PC-3 (cell line): ENCODE results near the gene NCAPH2. TPM values are rescaled to one million over a fixed set of nuclear protein-coding genes. Genes with fewer than 3 reads are reported as not detected.

Experiments used
- ATAC-seq: fragments of 200-7000 bp; cut with Tn5 transposase; 2 replicates; pipeline ENCODE4 v1.9.1; 2020; ENCODE audit warnings: mild to moderate bottlenecking, moderate library complexity
- BruUV-seq: library from RNA; stranded (reverse); fragments of 400-500 nt; replicated peaks from 2 replicates; lab custom pipeline; 2021; lab: Mats Ljungman, UMichigan
- CTCF ChIA-PET: fragments of 300-600 bp; sonication (Branson Sonifier 250); formaldehyde crosslinking; loops from one replicate; lab custom pipeline; 2022; ENCODE audit warnings: antibody characterized with exemption; lab: Charles Lee
- POLR2A ChIA-PET: fragments of 300-600 bp; sonication (Branson Sonifier 250); formaldehyde crosslinking; loops from one replicate; lab custom pipeline; 2022; ENCODE audit warnings: antibody characterized with exemption; ENCODE audit not compliant: unreplicated experiment; lab: Charles Lee
- DNase-seq: peaks from one replicate; pipeline ENCODE4 v3.0.0-alpha.2; 2015
- H2AFZ ChIP-seq: fragments of 300-600 bp; sonication (generic); 2 replicates; pipeline ENCODE4 v1.6.0; 2016; ENCODE audit warnings: antibody characterized with exemption, low read length
- H3F3A ChIP-seq: fragments of 300-600 bp; sonication (generic); one replicate; pipeline ENCODE4 v1.6.0; 2017; ENCODE audit warnings: antibody characterized with exemption, low read length, control low read depth, mild to moderate bottlenecking; ENCODE audit not compliant: unreplicated experiment
- H3K27ac ChIP-seq: fragments of 300-600 bp; sonication (generic); 2 replicates; pipeline ENCODE4 v1.5.1; 2016; ENCODE audit warnings: mild to moderate bottlenecking, low read length
- H3K27me3 ChIP-seq: fragments of 300-600 bp; sonication (generic); 2 replicates; pipeline ENCODE4 v1.6.1; 2016; ENCODE audit warnings: low read length, mixed read lengths
- H3K36me3 ChIP-seq: fragments of 300-600 bp; sonication (generic); 2 replicates; pipeline ENCODE4 v1.6.1; 2016; ENCODE audit warnings: low read depth, mixed run types, low read length, mixed read lengths
- H3K4me1 ChIP-seq: fragments of 300-600 bp; sonication (generic); 2 replicates; pipeline ENCODE4 v1.5.1; 2016; ENCODE audit warnings: low read length; ENCODE audit not compliant: insufficient read depth
- H3K4me2 ChIP-seq: fragments of 300-600 bp; sonication (generic); 2 replicates; pipeline ENCODE4 v1.6.0; 2016; ENCODE audit warnings: low read length
- H3K4me3 ChIP-seq: fragments of 300-600 bp; sonication (generic); 2 replicates; pipeline ENCODE4 v1.5.1; 2016; ENCODE audit warnings: mild to moderate bottlenecking, low read length, mixed read lengths
- H3K79me2 ChIP-seq: fragments of 300-600 bp; sonication (generic); 2 replicates; pipeline ENCODE4 v1.6.1; 2017; ENCODE audit warnings: low read length, mixed read lengths
- H3K9ac ChIP-seq: fragments of 300-600 bp; sonication (generic); 2 replicates; pipeline ENCODE4 v1.6.0; 2016; ENCODE audit warnings: mild to moderate bottlenecking, low read length
- H3K9me2 ChIP-seq: fragments of 300-600 bp; sonication (generic); replicated peaks from 2 replicates; pipeline ENCODE4 v1.6.1; 2016; ENCODE audit warnings: mixed run types, low read length, mixed read lengths
- H3K9me3 ChIP-seq: fragments of 300-600 bp; sonication (generic); 2 replicates; pipeline ENCODE4 v1.6.1; 2016; ENCODE audit warnings: low read length, mixed read lengths
- H4K20me1 ChIP-seq: fragments of 300-600 bp; sonication (generic); 2 replicates; pipeline ENCODE4 v1.6.1; 2016; ENCODE audit warnings: low read length, mixed read lengths
- EZH2 ChIP-seq: fragments of 300-600 bp; sonication (generic); IDR thresholded peaks from one replicate; pipeline ENCODE4 v1.6.1; 2017; ENCODE audit warnings: antibody characterized with exemption, mild to moderate bottlenecking, low read length; ENCODE audit not compliant: unreplicated experiment
- EZH2phosphoT487 ChIP-seq: fragments of 300-600 bp; sonication (generic); IDR thresholded peaks from 2 replicates; pipeline ENCODE4 v1.6.1; 2018; ENCODE audit warnings: mild to moderate bottlenecking, antibody characterized with exemption, low read length, borderline replicate concordance
- intact Hi-C: fragments of 100-400 bp; cut with micrococcal nuclease; formaldehyde crosslinking; loops from 2 replicates; pipeline ENCODE4 v1.9.0; 2023
- total RNA-seq: library from RNA; depleted of rRNA; stranded (reverse); fragments of >200 nt; gene quantifications from 2 replicates; pipeline ENCODE4 v1.2.3, GENCODE V29; 2014
- TF ChIP-seq, protein P1 (sequence below): fragments of 300-600 bp; sonication (generic); conservative IDR thresholded peaks from 2 replicates; pipeline ENCODE4 v1.5.1; 2017; ENCODE audit warnings: antibody characterized with exemption, low read depth, mild to moderate bottlenecking, low read length

The NCAPH2 gene
- total RNA-seq, 1 experiment from 2014 or later, result 75.4 TPM

- no peak overlapping the region for H3K9ac ChIP-seq
- POLR2A ChIA-PET, result no interaction called here
Measured at GRCh38 chr22:50521710-50522109, 13.7 kb downstream of the NCAPH2 start.

DNA sequence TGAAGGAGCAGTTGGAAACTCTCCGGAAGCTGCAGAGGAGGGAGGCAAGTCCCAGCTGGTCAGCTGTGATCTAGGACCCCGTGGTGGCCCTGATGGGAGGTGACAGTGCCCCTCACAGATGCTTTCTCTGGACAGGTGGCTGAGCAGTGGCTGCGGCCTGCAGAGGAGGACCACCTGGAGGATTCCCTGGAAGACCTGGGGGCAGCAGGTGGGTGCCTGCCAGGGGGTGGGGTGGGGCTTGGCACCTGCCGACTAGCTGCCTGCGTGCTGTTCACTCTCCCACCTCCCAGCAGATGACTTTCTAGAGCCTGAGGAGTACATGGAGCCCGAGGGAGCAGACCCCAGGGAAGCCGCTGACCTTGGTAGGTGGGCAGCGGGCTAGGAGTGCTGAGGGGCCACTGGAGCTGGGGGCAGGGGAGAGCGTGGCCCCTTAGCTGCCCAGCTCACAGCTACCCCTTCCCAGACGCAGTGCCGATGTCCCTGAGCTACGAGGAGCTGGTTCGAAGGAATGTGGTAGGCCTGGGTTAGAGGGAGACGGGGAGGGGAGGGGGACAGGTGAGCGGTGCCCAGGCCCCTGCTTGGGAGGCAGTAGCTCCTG is 14.3 kb downstream of the NCAPH2 start:
- Histone ChIP-seq H3K27me3 (no peaks in the 10 kb centered on the region), H2AFZ (no peak overlapping the region), H3K4me1 (peaks cover 9% of the 10 kb centered on the region; the same call in 1 of the 2 replicates), H4K20me1 (no peaks in the 10 kb centered on the region; the same call in 1 of the 2 replicates), H3K4me2 (no peak overlapping the region), H3K36me3 (no peaks in the 10 kb centered on the region; the same call in 1 of the 2 replicates), H3F3A (no peaks in the 10 kb centered on the region), H3K79me2 (peaks cover 25% of the 10 kb centered on the region), H3K9me2 (no peaks in the 10 kb centered on the region), H3K9ac (no peak overlapping the region), H3K9me3 (no peaks in the 10 kb centered on the region), H3K27ac (no peak overlapping the region), H3K4me3 (no peak overlapping the region)
- ChIA-PET CTCF (no interaction called here), POLR2A (interaction anchor here (0.5 kb wide), 1 partner anchor 96 kb away, joined by 7 read pairs; no protein-coding TSS in a partner anchor)
- BruUV-seq, result no TSS peak
- no peak for ATAC-seq
- DNase-seq, result no peak
- intact Hi-C loops, result no loop called here
- TF ChIP-seq EZH2phosphoT487, result no peak
- TF ChIP-seq, protein P1, sequence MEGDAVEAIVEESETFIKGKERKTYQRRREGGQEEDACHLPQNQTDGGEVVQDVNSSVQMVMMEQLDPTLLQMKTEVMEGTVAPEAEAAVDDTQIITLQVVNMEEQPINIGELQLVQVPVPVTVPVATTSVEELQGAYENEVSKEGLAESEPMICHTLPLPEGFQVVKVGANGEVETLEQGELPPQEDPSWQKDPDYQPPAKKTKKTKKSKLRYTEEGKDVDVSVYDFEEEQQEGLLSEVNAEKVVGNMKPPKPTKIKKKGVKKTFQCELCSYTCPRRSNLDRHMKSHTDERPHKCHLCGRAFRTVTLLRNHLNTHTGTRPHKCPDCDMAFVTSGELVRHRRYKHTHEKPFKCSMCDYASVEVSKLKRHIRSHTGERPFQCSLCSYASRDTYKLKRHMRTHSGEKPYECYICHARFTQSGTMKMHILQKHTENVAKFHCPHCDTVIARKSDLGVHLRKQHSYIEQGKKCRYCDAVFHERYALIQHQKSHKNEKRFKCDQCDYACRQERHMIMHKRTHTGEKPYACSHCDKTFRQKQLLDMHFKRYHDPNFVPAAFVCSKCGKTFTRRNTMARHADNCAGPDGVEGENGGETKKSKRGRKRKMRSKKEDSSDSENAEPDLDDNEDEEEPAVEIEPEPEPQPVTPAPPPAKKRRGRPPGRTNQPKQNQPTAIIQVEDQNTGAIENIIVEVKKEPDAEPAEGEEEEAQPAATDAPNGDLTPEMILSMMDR, result no peak
- TF ChIP-seq EZH2, result no peak

More at GRCh38 chr22:50521710-50522109, 13.7 kb downstream of the NCAPH2 start:
- H3K27ac ChIP-seq, result no peak overlapping the region
- H3K9me2 ChIP-seq, result no peaks in the 10 kb centered on the region
- CTCF ChIA-PET, result no interaction called here
- no peaks in the 10 kb centered on the region for H3F3A ChIP-seq
- H2AFZ ChIP-seq, result no peak overlapping the region
- no peaks in the 10 kb centered on the region; the same call in 1 of the 2 replicates for H4K20me1 ChIP-seq
- BruUV-seq, result no TSS peak
- no peak overlapping the region for H3K4me2 ChIP-seq
- DNase-seq, result no peak
- no peaks in the 10 kb centered on the region; the same call in 1 of the 2 replicates for H3K36me3 ChIP-seq
- no peak for ATAC-seq
- peaks cover 9% of the 10 kb centered on the region; the same call in 1 of the 2 replicates for H3K4me1 ChIP-seq
- H3K9me3 ChIP-seq, result no peaks in the 10 kb centered on the region
- H3K4me3 ChIP-seq, result no peak overlapping the region
- H3K27me3 ChIP-seq, result no peaks in the 10 kb centered on the region
- TF ChIP-seq, protein P1, result no peak
- no peak for TF ChIP-seq EZH2phosphoT487
- no peak for TF ChIP-seq EZH2
- H3K79me2 ChIP-seq, result peaks cover 24% of the 10 kb centered on the region
- intact Hi-C loops, result no loop called here
